ENCODE measurements around the gene DBN1. TPM values are rescaled to one million over a fixed set of nuclear protein-coding genes. Genes with fewer than 3 reads are reported as not detected.

Gene DBN1
- total RNA-seq, 1 donor from 2014 or later: 369 TPM

GRCh38 chr5:177479774-177480173, 6.3 kb upstream of the DBN1 start:
- H3K4me1 Mint-ChIP-seq: peaks cover 38% of the 10 kb centered on the region
- H3K9me3 Mint-ChIP-seq: no peaks in the 10 kb centered on the region
- H3K27ac Mint-ChIP-seq: peak overlapping the region; percentile 87
- TF ChIP-seq, protein P1, sequence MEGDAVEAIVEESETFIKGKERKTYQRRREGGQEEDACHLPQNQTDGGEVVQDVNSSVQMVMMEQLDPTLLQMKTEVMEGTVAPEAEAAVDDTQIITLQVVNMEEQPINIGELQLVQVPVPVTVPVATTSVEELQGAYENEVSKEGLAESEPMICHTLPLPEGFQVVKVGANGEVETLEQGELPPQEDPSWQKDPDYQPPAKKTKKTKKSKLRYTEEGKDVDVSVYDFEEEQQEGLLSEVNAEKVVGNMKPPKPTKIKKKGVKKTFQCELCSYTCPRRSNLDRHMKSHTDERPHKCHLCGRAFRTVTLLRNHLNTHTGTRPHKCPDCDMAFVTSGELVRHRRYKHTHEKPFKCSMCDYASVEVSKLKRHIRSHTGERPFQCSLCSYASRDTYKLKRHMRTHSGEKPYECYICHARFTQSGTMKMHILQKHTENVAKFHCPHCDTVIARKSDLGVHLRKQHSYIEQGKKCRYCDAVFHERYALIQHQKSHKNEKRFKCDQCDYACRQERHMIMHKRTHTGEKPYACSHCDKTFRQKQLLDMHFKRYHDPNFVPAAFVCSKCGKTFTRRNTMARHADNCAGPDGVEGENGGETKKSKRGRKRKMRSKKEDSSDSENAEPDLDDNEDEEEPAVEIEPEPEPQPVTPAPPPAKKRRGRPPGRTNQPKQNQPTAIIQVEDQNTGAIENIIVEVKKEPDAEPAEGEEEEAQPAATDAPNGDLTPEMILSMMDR (IDR thresholded peaks at IDR 0.05; ENCODE audit: unreplicated experiment): no peak
- H3K4me3 Mint-ChIP-seq: no peak overlapping the region
- no peak for DNase-seq (ENCODE audit: low spot score in 2 of 2, unreplicated experiment in 2 of 2)
- H3K27me3 Mint-ChIP-seq (ENCODE audit: low read depth): no peaks in the 10 kb centered on the region
- H3K36me3 Mint-ChIP-seq: peaks cover 18% of the 10 kb centered on the region

- peaks cover 10% of the 10 kb centered on the region for H3K36me3 Mint-ChIP-seq
- H3K27me3 Mint-ChIP-seq (ENCODE audit: low read depth): no peaks in the 10 kb centered on the region
- H3K4me3 Mint-ChIP-seq: no peak overlapping the region
- DNase-seq (ENCODE audit: low spot score in 2 of 2, unreplicated experiment in 2 of 2): no peak
- peak overlapping the region; percentile 87 for H3K27ac Mint-ChIP-seq
- no peaks in the 10 kb centered on the region for H3K9me3 Mint-ChIP-seq
- peaks cover 40% of the 10 kb centered on the region for H3K4me1 Mint-ChIP-seq
- TF ChIP-seq, protein P1 (IDR thresholded peaks at IDR 0.05; ENCODE audit: unreplicated experiment): no peak
Measured at GRCh38 chr5:177478711-177479646, 5.5 kb upstream of the DBN1 start.

DNA sequence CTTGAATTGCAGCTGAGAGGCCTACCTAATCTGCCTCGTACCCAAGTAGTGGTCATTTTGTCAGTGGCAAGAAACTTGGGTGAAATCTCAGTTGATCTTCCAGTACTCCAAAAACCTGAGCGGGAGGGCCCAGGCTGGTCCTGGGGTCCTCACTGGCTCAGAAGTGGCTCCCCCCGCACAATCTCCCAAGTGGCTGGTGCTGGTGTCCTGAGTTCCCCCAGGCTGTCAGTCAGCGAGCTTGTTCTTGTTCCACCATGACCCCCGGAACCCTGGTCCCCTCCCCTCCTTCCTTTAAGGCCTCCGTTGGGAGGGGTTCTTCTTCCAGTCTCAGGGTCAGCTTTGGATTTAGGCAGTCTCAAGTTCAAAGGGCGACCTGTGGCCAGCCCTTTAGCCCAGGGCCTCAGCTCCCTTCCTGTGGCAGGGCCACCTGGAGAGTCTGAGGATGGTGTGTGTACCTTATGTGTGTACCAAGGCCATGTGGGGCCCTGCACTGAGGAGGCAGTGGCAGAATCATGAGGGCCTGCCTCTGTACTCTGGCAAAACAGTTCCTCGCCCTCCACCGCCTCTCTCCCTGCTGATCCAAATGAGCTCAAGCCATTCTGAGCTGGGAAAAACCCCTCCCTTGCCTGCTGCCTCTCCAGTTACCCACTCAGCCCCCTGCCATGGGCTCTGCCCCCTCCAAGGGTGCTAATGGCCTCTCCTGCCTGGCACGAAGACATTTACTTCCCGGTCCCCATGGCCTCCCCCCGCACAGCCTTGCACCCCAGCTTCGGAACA, 4.5 kb upstream of the DBN1 start:
- peak overlapping the region; percentile 39 for H3K27ac Mint-ChIP-seq
- no peaks in the 10 kb centered on the region for H3K27me3 Mint-ChIP-seq (ENCODE audit: low read depth)
- TF ChIP-seq, protein P1 (IDR thresholded peaks at IDR 0.05; ENCODE audit: unreplicated experiment): no peak
- no peak for DNase-seq (ENCODE audit: low spot score in 2 of 2, unreplicated experiment in 2 of 2)
- H3K36me3 Mint-ChIP-seq: peaks cover 4% of the 10 kb centered on the region
- H3K4me3 Mint-ChIP-seq: no peak overlapping the region
- no peaks in the 10 kb centered on the region for H3K9me3 Mint-ChIP-seq
- peaks cover 39% of the 10 kb centered on the region for H3K4me1 Mint-ChIP-seq

- TF ChIP-seq, protein P1 (IDR thresholded peaks at IDR 0.05; ENCODE audit: unreplicated experiment): no peak
- Mint-ChIP-seq H3K4me1 (peaks cover 39% of the 10 kb centered on the region), H3K9me3 (no peaks in the 10 kb centered on the region), H3K27me3 (ENCODE audit: low read depth) (no peaks in the 10 kb centered on the region), H3K27ac (peak overlapping the region; percentile 48), H3K36me3 (no peaks in the 10 kb centered on the region), H3K4me3 (no peak overlapping the region)
- DNase-seq (ENCODE audit: low spot score in 2 of 2, unreplicated experiment in 2 of 2): no peak
Measured at GRCh38 chr5:177476531-177477233, 3.2 kb upstream of the DBN1 start.
